Activated naive CD4-positive, alpha-beta T cell treated with Interleukin-2 at 50 U/mL for 16 hours (primary cell): ENCODE measurements around the gene ANKRD45.
"Not testable (repeated sequence)": the region's sequence is repeated elsewhere in the genome, so short reads cannot be mapped to it uniquely, and the experiment has no call there.

Experiments used
- DNase-seq: peaks from one replicate; pipeline ENCODE4 v3.0.0-alpha.2; 2020

The ANKRD45 gene

GRCh38 chr1:173642450-173643139 lies 27.1 kb downstream of the ANKRD45 start:
- DNase-seq: not testable (repeated sequence)

- DNase-seq: no peak
These were observed 30.5 kb downstream of the ANKRD45 start for GRCh38 chr1:173639102-173639501.

GRCh38 chr1:173638043-173639021 lies 31.3 kb downstream of the ANKRD45 start:
- no peak for DNase-seq

GRCh38 chr1:173637236-173638042 lies 32.2 kb downstream of the ANKRD45 start:
- DNase-seq: not testable (repeated sequence)

GRCh38 chr1:173635116-173635515 lies 34.5 kb downstream of the ANKRD45 start, which contains the start of gene TEX50:
TEX50 (plus strand) TSS chr1:173635338; CDS start chr1:173635522, 184 bp downstream.
- DNase-seq: no peak

GRCh38 chr1:173628888-173629287 lies 40.8 kb downstream of the ANKRD45 start:
- DNase-seq: no peak

- no peak for DNase-seq
These were observed 42.4 kb downstream of the ANKRD45 start for GRCh38 chr1:173627269-173627668.

- DNase-seq: no peak
These were observed 52.8 kb downstream of the ANKRD45 start for GRCh38 chr1:173616859-173617258.

GRCh38 chr1:173613086-173613485 lies 56.6 kb downstream of the ANKRD45 start:
- not testable (repeated sequence) for DNase-seq

- no peak for DNase-seq
These were observed 61.0 kb downstream of the ANKRD45 start for GRCh38 chr1:173608503-173609216.

- no peak for DNase-seq
These were observed 66.5 kb downstream of the ANKRD45 start, which contains the start of gene SLC9C2 for GRCh38 chr1:173603056-173603591. SLC9C2 (minus strand) TSS chr1:173603072; CDS start chr1:173601776, 1,296 bp downstream.

GRCh38 chr1:173601588-173601987 lies 68.1 kb downstream of the ANKRD45 start:
- no peak for DNase-seq

GRCh38 chr1:173596097-173596825 lies 73.4 kb downstream of the ANKRD45 start:
- DNase-seq: no peak

- not testable (repeated sequence) for DNase-seq
These were observed 78.5 kb downstream of the ANKRD45 start for GRCh38 chr1:173591138-173591537.

GRCh38 chr1:173590557-173590956 lies 79.1 kb downstream of the ANKRD45 start:
- DNase-seq: no peak

GRCh38 chr1:173581383-173582079 lies 88.1 kb downstream of the ANKRD45 start:
- DNase-seq: no peak

GRCh38 chr1:173580658-173581057 lies 89.0 kb downstream of the ANKRD45 start:
- DNase-seq: no peak

GRCh38 chr1:173580071-173580470 lies 89.6 kb downstream of the ANKRD45 start:
- no peak for DNase-seq

GRCh38 chr1:173573596-173573995 lies 96.1 kb downstream of the ANKRD45 start:
- DNase-seq: no peak

GRCh38 chr1:173572201-173572873 lies 97.3 kb downstream of the ANKRD45 start:
- DNase-seq: no peak
